HG02870 (cell line): ENCODE data around the gene KRTAP10-6.
"Not testable (repeated sequence)": the region's sequence is repeated elsewhere in the genome, so short reads cannot be mapped to it uniquely, and the experiment has no call there.

Experiments used
- ATAC-seq: cut with Tn5 transposase; IDR thresholded peaks from one replicate; pipeline ENCODE4 v1.9.1; 2021; ENCODE audit warnings: mild to moderate bottlenecking, moderate library complexity; ENCODE audit not compliant: unreplicated experiment

KRTAP10-6 gene

GRCh38 chr21:44600118-44600978 is 8.0 kb upstream of the KRTAP10-6 start, which contains the start of gene KRTAP10-7:
Gene KRTAP10-7 (plus strand): TSS chr21:44600597. CDS start chr21:44600622, 25 bp downstream.
- not testable (repeated sequence) for ATAC-seq

GRCh38 chr21:44599264-44600029 is 7.1 kb upstream of the KRTAP10-6 start:
- ATAC-seq, result no peak

- no peak for ATAC-seq
These were observed 5.8 kb upstream of the KRTAP10-6 start for GRCh38 chr21:44598061-44598460.

GRCh38 chr21:44596068-44596725 is 3.9 kb upstream of the KRTAP10-6 start:
- ATAC-seq, result no peak

GRCh38 chr21:44595524-44595923 is 3.2 kb upstream of the KRTAP10-6 start:
- ATAC-seq, result no peak

- ATAC-seq, result no peak
These were observed 2.2 kb upstream of the KRTAP10-6 start for GRCh38 chr21:44594406-44594916.

GRCh38 chr21:44593598-44594405 is 1.5 kb upstream of the KRTAP10-6 start:
- ATAC-seq, result no peak

- not testable (repeated sequence) for ATAC-seq
These were observed 539 bp downstream of the KRTAP10-6 start for GRCh38 chr21:44591801-44592130.

- ATAC-seq, result not testable (repeated sequence)
These were observed 1.2 kb downstream of the KRTAP10-6 start for GRCh38 chr21:44590897-44591800.

GRCh38 chr21:44590311-44590721 is 2.0 kb downstream of the KRTAP10-6 start:
- ATAC-seq, result no peak

- no peak for ATAC-seq
These were observed 2.6 kb downstream of the KRTAP10-6 start for GRCh38 chr21:44589586-44590305.

GRCh38 chr21:44589094-44589493 is 3.2 kb downstream of the KRTAP10-6 start:
- no peak for ATAC-seq

- no peak for ATAC-seq
These were observed 6.4 kb downstream of the KRTAP10-6 start for GRCh38 chr21:44585892-44586291.

GRCh38 chr21:44583800-44584147 is 8.5 kb downstream of the KRTAP10-6 start:
- no peak for ATAC-seq

GRCh38 chr21:44583089-44583799 is 9.1 kb downstream of the KRTAP10-6 start:
- ATAC-seq, result no peak

- no peak for ATAC-seq
These were observed 10.2 kb downstream of the KRTAP10-6 start for GRCh38 chr21:44582055-44582454.

- no peak for ATAC-seq
These were observed 11.1 kb downstream of the KRTAP10-6 start for GRCh38 chr21:44581158-44581557.

GRCh38 chr21:44580231-44580821 is 12.0 kb downstream of the KRTAP10-6 start, which contains the start of gene KRTAP10-5:
Gene KRTAP10-5 (minus strand): TSS chr21:44580604. CDS start chr21:44580578, 26 bp downstream.
- ATAC-seq, result not testable (repeated sequence)
